K562 (cell line): ENCODE measurements around the gene NAT10. TPM values are rescaled to one million over a fixed set of nuclear protein-coding genes. Genes with fewer than 3 reads are reported as not detected.

Source experiments
- ATAC-seq: fragments of 200-7000 bp; cut with Tn5 transposase; 3 replicates; pipeline ENCODE4 v1.9.1; 2020; ENCODE audit warnings: moderate library complexity
- BruUV-seq: library from RNA; stranded (reverse); fragments of 400-500 nt; replicated peaks from 2 replicates; lab custom pipeline; 2021; lab: Mats Ljungman, UMichigan
- CTCF ChIA-PET: fragments of 300-600 bp; formaldehyde crosslinking; extraction: SDS; loops from one replicate; lab custom pipeline; 2021; ENCODE audit warnings: low intra/inter-chr PET ratio; lab: Yijun Ruan, JAX
- POLR2A ChIA-PET: fragments of 300-600, 350-650 bp; sonication (Branson Sonifier 250); formaldehyde crosslinking; extraction: SDS; loops from one replicate; lab custom pipeline; 2021; ENCODE audit warnings: antibody characterized with exemption, inconsistent platforms; lab: Yijun Ruan, JAX
- DNase-seq, 4 experiments: peaks; one replicate each; pipeline versions ENCODE4 v3.0.0 to v3.0.0-alpha.2; 2011 to 2018; ENCODE audit warnings: low spot score in 3 of 4, mixed read lengths in 3 of 4; ENCODE audit errors: extremely low read depth in 1 of 4
- FAIRE-seq: peaks from 2 replicates; lab custom pipeline; 2011; peaks lifted over from hg19 to GRCh38; lab: Jason Lieb, UNC
- H2AFZ ChIP-seq: 2 replicates; pipeline ENCODE4 v1.6.0; 2011; ENCODE audit warnings: low read depth, low read length, control low read depth, inconsistent platforms
- H3K27ac ChIP-seq: fragments of 200-600 bp; 3 replicates; pipeline ENCODE4 v1.8.0; 2011; ENCODE audit warnings: low read depth, mild to moderate bottlenecking, control low read depth, inconsistent platforms, low read length, moderate library complexity, mixed read lengths; ENCODE audit errors: extremely low read depth
- H3K27me3 ChIP-seq, 2 experiments: fragments of 300-600 bp in 1 of 2; 2 replicates in 1 of 2; 3 replicates in 1 of 2; pipeline versions ENCODE4 v1.6.0 to v1.8.0; 2011; ENCODE audit warnings: inconsistent platforms in 2 of 2, low read length in 2 of 2, mild to moderate bottlenecking in 1 of 2, mixed read lengths in 1 of 2, moderate library complexity in 1 of 2; ENCODE audit not compliant: control insufficient read depth in 2 of 2, insufficient read depth in 2 of 2
- H3K36me3 ChIP-seq: fragments of 300-600 bp; 3 replicates; pipeline ENCODE4 v1.8.0; 2011; ENCODE audit warnings: mild to moderate bottlenecking, low read length, inconsistent platforms; ENCODE audit not compliant: control insufficient read depth, insufficient read depth
- H3K4me1 ChIP-seq, 2 experiments: fragments of 200-600 bp in 1 of 2; replicated peaks in 1 of 2; 2 replicates in 1 of 2; 3 replicates in 1 of 2; pipeline versions ENCODE4 v1.5.1 to v1.8.0; 2011; ENCODE audit warnings: inconsistent platforms in 2 of 2, low read length in 2 of 2, mild to moderate bottlenecking in 1 of 2, mixed read lengths in 1 of 2, moderate library complexity in 1 of 2; ENCODE audit not compliant: control insufficient read depth in 2 of 2, insufficient read depth in 2 of 2
- H3K4me2 ChIP-seq: 2 replicates; pipeline ENCODE4 v1.6.1; 2011; ENCODE audit warnings: low read length, control low read depth, inconsistent platforms, mixed read lengths; ENCODE audit not compliant: insufficient read depth
- H3K4me3 ChIP-seq: fragments of 200-600 bp; sonication (generic), shearing (Covaris generic); 2 replicates; pipeline ENCODE4 v1.5.1; 2016; ENCODE audit warnings: control low read depth, inconsistent platforms
- H3K79me2 ChIP-seq: fragments of 200-600 bp; 3 replicates; pipeline ENCODE4 v1.8.0; 2011; ENCODE audit warnings: low read length, inconsistent platforms; ENCODE audit not compliant: control insufficient read depth, insufficient read depth
- H3K9ac ChIP-seq, 2 experiments: 2 replicates each; pipeline versions ENCODE4 v1.6.0 to v1.6.1; 2011; ENCODE audit warnings: low read depth in 2 of 2, low read length in 2 of 2, control low read depth in 1 of 2, inconsistent platforms in 1 of 2, mild to moderate bottlenecking in 1 of 2, mixed read lengths in 1 of 2; ENCODE audit not compliant: insufficient read depth in 1 of 2
- H3K9me1 ChIP-seq: one replicate; pipeline ENCODE4 v1.6.0; 2011; ENCODE audit warnings: inconsistent platforms, mild to moderate bottlenecking, low read length, moderate library complexity; ENCODE audit not compliant: control insufficient read depth, insufficient read depth
- H3K9me3 ChIP-seq: replicated peaks from 2 replicates; pipeline ENCODE4 v1.5.1; 2011; ENCODE audit warnings: low read depth, low read length, inconsistent platforms; ENCODE audit not compliant: control insufficient read depth, insufficient read depth
- H4K20me1 ChIP-seq: replicated peaks from 2 replicates; pipeline ENCODE4 v1.6.1; 2011; ENCODE audit warnings: low read length, inconsistent platforms, mixed read lengths; ENCODE audit not compliant: control insufficient read depth, insufficient read depth
- GABPB2 ChIP-seq: fragments of 250-450 bp; sonication (Bioruptor Pico); conservative IDR thresholded peaks from 2 replicates; pipeline ENCODE4 v1.5.1; 2021; ENCODE audit warnings: mild to moderate bottlenecking
- HDAC3 ChIP-seq: fragments of 450-650 bp; IDR thresholded peaks from 2 replicates; pipeline ENCODE4 v1.6.1; 2018; ENCODE audit warnings: borderline replicate concordance, mild to moderate bottlenecking, moderate library complexity; ENCODE audit not compliant: partially characterized antibody
- HMG20B ChIP-seq: fragments of 250-450 bp; sonication (Bioruptor Pico); IDR thresholded peaks from 2 replicates; pipeline ENCODE4 v1.5.0; 2021; ENCODE audit warnings: mild to moderate bottlenecking
- MCM7 ChIP-seq, 2 experiments: fragments of 450-650 bp; IDR thresholded peaks; 2 replicates each; pipeline ENCODE4 v1.6.1; 2016 to 2018
- NFXL1 ChIP-seq: fragments of 450-650 bp; formaldehyde crosslinking; IDR thresholded peaks from 2 replicates; pipeline ENCODE4 v1.4.0; 2021; ENCODE audit warnings: mild to moderate bottlenecking
- POLR2B ChIP-seq: fragments of 450-650 bp; IDR thresholded peaks from 2 replicates; pipeline ENCODE4 v1.6.1; 2018; ENCODE audit warnings: low read depth; ENCODE audit not compliant: partially characterized antibody
- PRDM10 ChIP-seq: fragments of 450-650 bp; IDR thresholded peaks from 2 replicates; pipeline ENCODE4 v1.6.1; 2018; ENCODE audit not compliant: partially characterized antibody
- ZNF146 ChIP-seq: IDR thresholded peaks from one replicate; pipeline ENCODE4 v1.6.1; 2018; ENCODE audit warnings: missing compliant biosample characterization; ENCODE audit not compliant: unreplicated experiment
- ZNF165 ChIP-seq: fragments of 250-450 bp; sonication (Bioruptor Pico); IDR thresholded peaks from 2 replicates; pipeline ENCODE4 v1.4.0; 2020; ENCODE audit warnings: borderline replicate concordance
- ZNF444 ChIP-seq: fragments of 250-450 bp; sonication (Bioruptor Pico); IDR thresholded peaks from 2 replicates; pipeline ENCODE4 v1.4.0; 2020; ENCODE audit warnings: mild to moderate bottlenecking, moderate library complexity
- WGBS: fragments of 100-300 bp; shearing (Covaris generic); methylation state at CpG from one replicate; pipeline ENCODE4 v1.1.6; 2016; ENCODE audit warnings: low coverage, mixed read lengths; ENCODE audit not compliant: insufficient coverage; ENCODE audit errors: missing lambda C conversion rate; 5-methylcytosine and 5-hydroxymethylcytosine counted together
- in situ Hi-C: fragments of 300-500 bp; cut with MboI; formaldehyde crosslinking; loops from 4 replicates; pipeline ENCODE4 v1.15.0; 2018; ENCODE audit warnings: inconsistent platforms, mixed read lengths
- intact Hi-C: fragments of 100-400 bp; cut with micrococcal nuclease; formaldehyde crosslinking; loops from 2 replicates; pipeline ENCODE4 v1.14.2; 2022
- polyA plus RNA-seq, 8 experiments: library from polyadenylated mRNA; depleted of rRNA in 4 of 8; stranded (reverse) in 5 of 8; unstranded in 3 of 8; fragments of >200 nt; fragmentation: Nextera tagmentation in 2 of 8; fragmentation: Illumina TruSeq in 1 of 8; extraction: Ambion mirVana in 2 of 8; extraction: Trizol in 1 of 8; gene quantifications; 2 replicates each; pipeline versions ENCODE4 v1.2.1 to v1.2.3, GENCODE V29; 2011 to 2014; ENCODE audit warnings: inconsistent platforms in 1 of 8, missing spikeins in 1 of 8
- total RNA-seq, 7 experiments: library from RNA; depleted of rRNA in 6 of 7; stranded (reverse); fragments of >200 nt in 6 of 7; fragmentation: Illumina TruSeq in 2 of 7; extraction: Trizol in 2 of 7; gene quantifications; 2 replicates each; pipeline versions ENCODE4 v1.2.1 to v1.2.3, GENCODE V29; 2011 to 2021; ENCODE audit warnings: low replicate concordance in 1 of 7
- TF ChIP-seq, protein P1 (sequence below): sonication (generic); IDR thresholded peaks from 2 replicates; pipeline ENCODE4 v1.6.1; 2016
- TF ChIP-seq, protein P2 (sequence below): fragments of 450-650 bp; formaldehyde crosslinking; IDR thresholded peaks from 2 replicates; pipeline ENCODE4 v1.4.0; 2020; ENCODE audit warnings: mild to moderate bottlenecking, mixed read lengths
- TF ChIP-seq, protein P3 (sequence below), 2 experiments: fragments of 450-650 bp; conservative IDR thresholded peaks; 2 replicates each; pipeline ENCODE4 v1.6.1; 2017; ENCODE audit warnings: mild to moderate bottlenecking in 2 of 2, moderate library complexity in 2 of 2

NAT10 gene
- total and polyA plus RNA-seq, 9 of the 15 experiments (the other 6 are each of a cell fraction or from before 2014, with no cell fraction given): 55.4 to 125 (median 86.3) TPM

DNA sequence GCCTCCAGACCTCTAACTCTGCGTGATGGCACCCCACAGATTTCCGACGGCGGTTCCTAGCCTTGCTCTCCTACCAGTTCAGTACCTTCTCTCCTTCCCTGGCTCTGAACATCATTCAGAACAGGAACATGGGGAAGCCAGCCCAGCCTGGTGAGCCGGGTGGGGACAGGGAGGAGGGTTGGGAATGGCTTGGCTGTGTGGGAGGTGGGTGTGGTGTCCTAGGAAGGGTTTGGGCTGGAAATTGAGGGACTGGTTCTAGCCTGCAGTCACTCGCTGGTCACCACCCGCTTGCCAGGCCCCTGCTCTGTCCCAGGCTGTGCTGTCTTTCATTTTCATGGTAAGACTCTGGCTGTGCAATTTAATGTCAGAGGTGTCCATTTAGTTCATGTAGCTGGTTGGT is 33.9 kb downstream of the NAT10 start:
- H3K9me1 ChIP-seq: peaks cover 2% of the 10 kb centered on the region
- WGBS: 90% methylated on average over 7 of the region's 7 CpGs
- H3K9ac ChIP-seq: no peak overlapping the region; a peak in 1 of 4 replicates
- ChIA-PET CTCF (no interaction called here), POLR2A (no interaction called here)
- intact Hi-C loops: no loop called here
- FAIRE-seq (no peak), ATAC-seq (no peak), DNase-seq (no peak)
- H3K4me1 ChIP-seq: no peaks in the 10 kb centered on the region
- no peaks in the 10 kb centered on the region for H3K27me3 ChIP-seq
- peaks cover 99% of the 10 kb centered on the region for H3K36me3 ChIP-seq
- in situ Hi-C loops: no loop called here
- H3K27ac ChIP-seq: no peak overlapping the region
- H2AFZ ChIP-seq: no peak overlapping the region
- no peak overlapping the region for H3K4me3 ChIP-seq
- no peaks in the 10 kb centered on the region for H4K20me1 ChIP-seq
- BruUV-seq: no TSS peak
- H3K79me2 ChIP-seq: no peaks in the 10 kb centered on the region
- no peak overlapping the region for H3K4me2 ChIP-seq
- no peaks in the 10 kb centered on the region for H3K9me3 ChIP-seq
- TF ChIP-seq GABPB2 (CRISPR knock-in tag): no peak
- TF ChIP-seq, protein P1, sequence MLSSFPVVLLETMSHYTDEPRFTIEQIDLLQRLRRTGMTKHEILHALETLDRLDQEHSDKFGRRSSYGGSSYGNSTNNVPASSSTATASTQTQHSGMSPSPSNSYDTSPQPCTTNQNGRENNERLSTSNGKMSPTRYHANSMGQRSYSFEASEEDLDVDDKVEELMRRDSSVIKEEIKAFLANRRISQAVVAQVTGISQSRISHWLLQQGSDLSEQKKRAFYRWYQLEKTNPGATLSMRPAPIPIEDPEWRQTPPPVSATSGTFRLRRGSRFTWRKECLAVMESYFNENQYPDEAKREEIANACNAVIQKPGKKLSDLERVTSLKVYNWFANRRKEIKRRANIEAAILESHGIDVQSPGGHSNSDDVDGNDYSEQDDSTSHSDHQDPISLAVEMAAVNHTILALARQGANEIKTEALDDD: no peak
- TF ChIP-seq ZNF165 (CRISPR knock-in tag): no peak
- TF ChIP-seq, protein P2, sequence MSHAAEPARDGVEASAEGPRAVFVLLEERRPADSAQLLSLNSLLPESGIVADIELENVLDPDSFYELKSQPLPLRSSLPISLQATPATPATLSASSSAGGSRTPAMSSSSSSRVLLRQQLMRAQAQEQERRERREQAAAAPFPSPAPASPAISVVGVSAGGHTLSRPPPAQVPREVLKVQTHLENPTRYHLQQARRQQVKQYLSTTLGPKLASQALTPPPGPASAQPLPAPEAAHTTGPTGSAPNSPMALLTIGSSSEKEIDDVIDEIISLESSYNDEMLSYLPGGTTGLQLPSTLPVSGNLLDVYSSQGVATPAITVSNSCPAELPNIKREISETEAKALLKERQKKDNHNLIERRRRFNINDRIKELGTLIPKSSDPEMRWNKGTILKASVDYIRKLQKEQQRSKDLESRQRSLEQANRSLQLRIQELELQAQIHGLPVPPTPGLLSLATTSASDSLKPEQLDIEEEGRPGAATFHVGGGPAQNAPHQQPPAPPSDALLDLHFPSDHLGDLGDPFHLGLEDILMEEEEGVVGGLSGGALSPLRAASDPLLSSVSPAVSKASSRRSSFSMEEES (CRISPR knock-in tag): no peak
- TF ChIP-seq ZNF444 (CRISPR knock-in tag): no peak
- TF ChIP-seq POLR2B: no peak
- no peak for TF ChIP-seq ZNF146 (CRISPR knock-in tag)
- no peak for TF ChIP-seq PRDM10
- no peak for TF ChIP-seq MCM7 (IDR thresholded peaks at IDR 0.05)
- no peak for TF ChIP-seq HMG20B (CRISPR knock-in tag)
- no peak for TF ChIP-seq NFXL1 (CRISPR knock-in tag)
- TF ChIP-seq HDAC3: no peak
- TF ChIP-seq, protein P3, sequence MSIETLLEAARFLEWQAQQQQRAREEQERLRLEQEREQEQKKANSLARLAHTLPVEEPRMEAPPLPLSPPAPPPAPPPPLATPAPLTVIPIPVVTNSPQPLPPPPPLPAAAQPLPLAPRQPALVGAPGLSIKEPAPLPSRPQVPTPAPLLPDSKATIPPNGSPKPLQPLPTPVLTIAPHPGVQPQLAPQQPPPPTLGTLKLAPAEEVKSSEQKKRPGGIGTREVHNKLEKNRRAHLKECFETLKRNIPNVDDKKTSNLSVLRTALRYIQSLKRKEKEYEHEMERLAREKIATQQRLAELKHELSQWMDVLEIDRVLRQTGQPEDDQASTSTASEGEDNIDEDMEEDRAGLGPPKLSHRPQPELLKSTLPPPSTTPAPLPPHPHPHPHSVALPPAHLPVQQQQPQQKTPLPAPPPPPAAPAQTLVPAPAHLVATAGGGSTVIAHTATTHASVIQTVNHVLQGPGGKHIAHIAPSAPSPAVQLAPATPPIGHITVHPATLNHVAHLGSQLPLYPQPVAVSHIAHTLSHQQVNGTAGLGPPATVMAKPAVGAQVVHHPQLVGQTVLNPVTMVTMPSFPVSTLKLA (conservative IDR thresholded peaks at IDR 0.05): no peak
